ENCODE measurements around the gene ARHGAP10.

- no peak for TF ChIP-seq CTCF (IDR thresholded peaks at IDR 0.05; ENCODE audit: insufficient read depth, low read depth, low read length)
- TF ChIP-seq EZH2 (IDR thresholded peaks at IDR 0.05; ENCODE audit: insufficient read depth, low read length) = no peak
Measured at GRCh38 chr4:148015058-148015457, 283.2 kb downstream of the ARHGAP10 start.

All from astrocyte (in vitro differentiated cells and primary cell).